H1 (cell line): Measurements from ENCODE around the gene NT5E.

Experiments
- EP300 ChIP-seq, 2 experiments: IDR thresholded peaks; 1 replicate in 1 of 2; 2 replicates in 1 of 2; pipeline ENCODE4 v1.6.1; 2011 to 2012; ENCODE audit warnings: low read depth in 2 of 2, low read length in 2 of 2, mild to moderate bottlenecking in 2 of 2, borderline replicate concordance in 1 of 2, inconsistent platforms in 1 of 2, moderate library complexity in 1 of 2
- JUND ChIP-seq: IDR thresholded peaks from 2 replicates; pipeline ENCODE4 v1.6.1; 2011; ENCODE audit warnings: mild to moderate bottlenecking, improper control_type of control experiment, low read length
- RAD21 ChIP-seq, 2 experiments: IDR thresholded peaks in 1 of 2; conservative IDR thresholded peaks in 1 of 2; 2 replicates each; pipeline ENCODE4 v1.6.1; 2011; ENCODE audit warnings: low read depth in 2 of 2, low read length in 2 of 2, improper control_type of control experiment in 1 of 2, inconsistent platforms in 1 of 2, mild to moderate bottlenecking in 1 of 2, moderate library complexity in 1 of 2
- SIN3A ChIP-seq, 2 experiments: IDR thresholded peaks in 1 of 2; conservative IDR thresholded peaks in 1 of 2; 2 replicates each; pipeline ENCODE4 v1.6.1; 2011 to 2012; ENCODE audit warnings: low read length in 2 of 2, improper control_type of control experiment in 1 of 2, low read depth in 1 of 2, mild to moderate bottlenecking in 1 of 2
- TBP ChIP-seq: IDR thresholded peaks from 2 replicates; pipeline ENCODE4 v1.6.1; 2011; ENCODE audit warnings: low read depth, low read length, improper control_type of control experiment
- TF ChIP-seq, protein P1 (sequence below), 3 experiments: IDR thresholded peaks; 1 replicate in 2 of 3; 2 replicates in 1 of 3; pipeline versions ENCODE4 v1.5.1 to v1.6.1; 2011; ENCODE audit warnings: low read length in 3 of 3, mild to moderate bottlenecking in 3 of 3, inconsistent platforms in 2 of 3, low read depth in 1 of 3, moderate library complexity in 1 of 3; ENCODE audit not compliant: insufficient read depth in 1 of 3; ENCODE audit errors: control extremely low read depth in 1 of 3

GRCh38 chr6:85482905-85483700 is 33.2 kb downstream of the NT5E start:
- TF ChIP-seq SIN3A (conservative IDR thresholded peaks at IDR 0.05 in 1 of 2, IDR thresholded peaks at IDR 0.05 in 1 of 2; ENCODE audit: low read depth in 1 of 2, low read length in 2 of 2) (no peak), TBP (no peak), EP300 (IDR thresholded peaks at IDR 0.05; ENCODE audit: borderline replicate concordance in 1 of 2, low read depth in 2 of 2, low read length in 2 of 2) (no peak), RAD21 (IDR thresholded peaks at IDR 0.05 in 1 of 2, conservative IDR thresholded peaks at IDR 0.05 in 1 of 2; ENCODE audit: low read depth in 2 of 2, low read length in 2 of 2) (peak; percentile 88 to 93), JUND (no peak)
- TF ChIP-seq, protein P1, sequence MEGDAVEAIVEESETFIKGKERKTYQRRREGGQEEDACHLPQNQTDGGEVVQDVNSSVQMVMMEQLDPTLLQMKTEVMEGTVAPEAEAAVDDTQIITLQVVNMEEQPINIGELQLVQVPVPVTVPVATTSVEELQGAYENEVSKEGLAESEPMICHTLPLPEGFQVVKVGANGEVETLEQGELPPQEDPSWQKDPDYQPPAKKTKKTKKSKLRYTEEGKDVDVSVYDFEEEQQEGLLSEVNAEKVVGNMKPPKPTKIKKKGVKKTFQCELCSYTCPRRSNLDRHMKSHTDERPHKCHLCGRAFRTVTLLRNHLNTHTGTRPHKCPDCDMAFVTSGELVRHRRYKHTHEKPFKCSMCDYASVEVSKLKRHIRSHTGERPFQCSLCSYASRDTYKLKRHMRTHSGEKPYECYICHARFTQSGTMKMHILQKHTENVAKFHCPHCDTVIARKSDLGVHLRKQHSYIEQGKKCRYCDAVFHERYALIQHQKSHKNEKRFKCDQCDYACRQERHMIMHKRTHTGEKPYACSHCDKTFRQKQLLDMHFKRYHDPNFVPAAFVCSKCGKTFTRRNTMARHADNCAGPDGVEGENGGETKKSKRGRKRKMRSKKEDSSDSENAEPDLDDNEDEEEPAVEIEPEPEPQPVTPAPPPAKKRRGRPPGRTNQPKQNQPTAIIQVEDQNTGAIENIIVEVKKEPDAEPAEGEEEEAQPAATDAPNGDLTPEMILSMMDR (IDR thresholded peaks at IDR 0.05; ENCODE audit: control extremely low read depth in 1 of 3, insufficient read depth in 1 of 3, low read depth in 1 of 3, low read length in 3 of 3): peak; percentile 86 to 96 (median 92)
